ENCODE results near the gene LPAR6.
"Not testable (repeated sequence)": the region's sequence is repeated elsewhere in the genome, so short reads cannot be mapped to it uniquely, and the experiment has no call there.

LPAR6 gene

GRCh38 chr13:48424212-48424611 is 11.3 kb upstream of the LPAR6 start:
- H3K4me1 ChIP-seq (ENCODE audit: control insufficient read depth, low read length), result peaks cover 2% of the 10 kb centered on the region
- TF ChIP-seq EZH2phosphoT487 (IDR thresholded peaks at IDR 0.05; ENCODE audit: borderline replicate concordance, low read length), result no peak
- TF ChIP-seq CTCF (IDR thresholded peaks at IDR 0.05; ENCODE audit: low read depth, low read length, poor library complexity, severe bottlenecking), result no peak
- H3K79me2 ChIP-seq (ENCODE audit: control insufficient read depth, low read length), result no peaks in the 10 kb centered on the region
- H3K36me3 ChIP-seq (ENCODE audit: control insufficient read depth, low read length), result peaks cover 26% of the 10 kb centered on the region
- H4K20me1 ChIP-seq (ENCODE audit: control insufficient read depth, insufficient read depth, low read depth, low read length), result no peaks in the 10 kb centered on the region
- H3K27ac ChIP-seq (ENCODE audit: low read depth, low read length), result no peak overlapping the region
- H3K9me2 ChIP-seq (replicated peaks; ENCODE audit: control insufficient read depth, low read length), result no peaks in the 10 kb centered on the region
- no peak overlapping the region for H3K4me2 ChIP-seq (ENCODE audit: low read length)
- H3K27me3 ChIP-seq (ENCODE audit: control insufficient read depth, low read length), result no peaks in the 10 kb centered on the region
- H3F3A ChIP-seq (ENCODE audit: control insufficient read depth, insufficient read depth), result no peaks in the 10 kb centered on the region
- H3K4me3 ChIP-seq (ENCODE audit: low read length), result no peak overlapping the region
- H3K9me3 ChIP-seq (ENCODE audit: control insufficient read depth, insufficient read depth, low read length), result no peaks in the 10 kb centered on the region

GRCh38 chr13:48422003-48422402 is 9.1 kb upstream of the LPAR6 start:
- H3K4me3 ChIP-seq (ENCODE audit: low read length); H3K27me3 ChIP-seq (ENCODE audit: control insufficient read depth, low read length); H3K9me3 ChIP-seq (ENCODE audit: control insufficient read depth, insufficient read depth, low read length); H3K79me2 ChIP-seq (ENCODE audit: control insufficient read depth, low read length); H4K20me1 ChIP-seq (ENCODE audit: control insufficient read depth, insufficient read depth, low read depth, low read length); H3K4me2 ChIP-seq (ENCODE audit: low read length); H3K27ac ChIP-seq (ENCODE audit: low read depth, low read length); H3F3A ChIP-seq (ENCODE audit: control insufficient read depth, insufficient read depth); H3K4me1 ChIP-seq (ENCODE audit: control insufficient read depth, low read length); H3K9me2 ChIP-seq (replicated peaks; ENCODE audit: control insufficient read depth, low read length): not testable (repeated sequence)
- H3K36me3 ChIP-seq (ENCODE audit: control insufficient read depth, low read length), result peaks cover 21% of the 10 kb centered on the region

GRCh38 chr13:48415516-48415915 is 2.6 kb upstream of the LPAR6 start:
- no peaks in the 10 kb centered on the region for H3K9me3 ChIP-seq (ENCODE audit: control insufficient read depth, insufficient read depth, low read length)
- H4K20me1 ChIP-seq (ENCODE audit: control insufficient read depth, insufficient read depth, low read depth, low read length), result no peaks in the 10 kb centered on the region
- H3F3A ChIP-seq (ENCODE audit: control insufficient read depth, insufficient read depth), result no peaks in the 10 kb centered on the region
- no peak for TF ChIP-seq CTCF (IDR thresholded peaks at IDR 0.05; ENCODE audit: low read depth, low read length, poor library complexity, severe bottlenecking)
- TF ChIP-seq EZH2phosphoT487 (IDR thresholded peaks at IDR 0.05; ENCODE audit: borderline replicate concordance, low read length), result no peak
- H3K9me2 ChIP-seq (replicated peaks; ENCODE audit: control insufficient read depth, low read length), result no peaks in the 10 kb centered on the region
- H3K27me3 ChIP-seq (ENCODE audit: control insufficient read depth, low read length), result no peaks in the 10 kb centered on the region
- H3K4me3 ChIP-seq (ENCODE audit: low read length), result no peak overlapping the region
- H3K4me2 ChIP-seq (ENCODE audit: low read length), result no peak overlapping the region
- no peaks in the 10 kb centered on the region for H3K79me2 ChIP-seq (ENCODE audit: control insufficient read depth, low read length)
- H3K36me3 ChIP-seq (ENCODE audit: control insufficient read depth, low read length), result peaks cover 57% of the 10 kb centered on the region
- no peaks in the 10 kb centered on the region for H3K4me1 ChIP-seq (ENCODE audit: control insufficient read depth, low read length)
- H3K27ac ChIP-seq (ENCODE audit: low read depth, low read length), result no peak overlapping the region

- H3F3A ChIP-seq (ENCODE audit: control insufficient read depth, insufficient read depth), result no peaks in the 10 kb centered on the region
- H3K27ac ChIP-seq (ENCODE audit: low read depth, low read length), result no peak overlapping the region
- no peak overlapping the region for H3K4me2 ChIP-seq (ENCODE audit: low read length)
- no peaks in the 10 kb centered on the region for H3K4me1 ChIP-seq (ENCODE audit: control insufficient read depth, low read length)
- H3K79me2 ChIP-seq (ENCODE audit: control insufficient read depth, low read length), result no peaks in the 10 kb centered on the region
- no peak for TF ChIP-seq EZH2phosphoT487 (IDR thresholded peaks at IDR 0.05; ENCODE audit: borderline replicate concordance, low read length)
- TF ChIP-seq CTCF (IDR thresholded peaks at IDR 0.05; ENCODE audit: low read depth, low read length, poor library complexity, severe bottlenecking), result no peak
- peaks cover 65% of the 10 kb centered on the region for H3K36me3 ChIP-seq (ENCODE audit: control insufficient read depth, low read length)
- no peaks in the 10 kb centered on the region for H4K20me1 ChIP-seq (ENCODE audit: control insufficient read depth, insufficient read depth, low read depth, low read length)
- H3K9me3 ChIP-seq (ENCODE audit: control insufficient read depth, insufficient read depth, low read length), result no peaks in the 10 kb centered on the region
- H3K27me3 ChIP-seq (ENCODE audit: control insufficient read depth, low read length), result no peaks in the 10 kb centered on the region
- no peak overlapping the region for H3K4me3 ChIP-seq (ENCODE audit: low read length)
- H3K9me2 ChIP-seq (replicated peaks; ENCODE audit: control insufficient read depth, low read length), result no peaks in the 10 kb centered on the region
Observed at GRCh38 chr13:48414501-48414900, 1.6 kb upstream of the LPAR6 start.
